Measurements from ENCODE around the gene SIAH2.
"Not testable (repeated sequence)": the region's sequence is repeated elsewhere in the genome, so short reads cannot be mapped to it uniquely, and the experiment has no call there.

SIAH2 gene, protein sequence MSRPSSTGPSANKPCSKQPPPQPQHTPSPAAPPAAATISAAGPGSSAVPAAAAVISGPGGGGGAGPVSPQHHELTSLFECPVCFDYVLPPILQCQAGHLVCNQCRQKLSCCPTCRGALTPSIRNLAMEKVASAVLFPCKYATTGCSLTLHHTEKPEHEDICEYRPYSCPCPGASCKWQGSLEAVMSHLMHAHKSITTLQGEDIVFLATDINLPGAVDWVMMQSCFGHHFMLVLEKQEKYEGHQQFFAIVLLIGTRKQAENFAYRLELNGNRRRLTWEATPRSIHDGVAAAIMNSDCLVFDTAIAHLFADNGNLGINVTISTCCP

GRCh38 chr3:150763122-150763840 is at the start of gene SIAH2:
Gene SIAH2 (minus strand): TSS chr3:150763169. CDS start chr3:150762849, 320 bp downstream.
- DNase-seq (ENCODE audit: low spot score) (peak; percentile 87), FAIRE-seq (no peak)

DNA sequence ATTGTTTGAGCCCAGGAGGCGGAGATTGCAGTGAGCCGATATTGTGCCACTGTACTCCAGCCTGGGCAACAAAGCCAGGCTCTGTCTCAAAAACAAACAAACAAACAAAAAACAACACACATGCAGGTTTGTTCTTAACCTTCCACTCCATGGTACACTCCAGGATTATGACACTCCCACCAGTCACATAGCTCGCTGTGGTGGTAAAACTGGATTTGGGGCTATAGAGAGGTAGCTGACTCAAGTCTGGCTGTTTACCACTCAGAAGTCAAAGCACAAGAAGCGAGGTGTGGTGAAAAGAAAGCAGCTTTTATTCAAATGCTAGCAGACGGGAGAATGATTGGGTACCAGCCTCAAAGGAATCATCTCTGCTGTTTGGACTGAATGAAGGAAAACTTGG is 49.0 kb upstream of the SIAH2 start:
- DNase-seq (ENCODE audit: low spot score) (no peak), FAIRE-seq (no peak)

GRCh38 chr3:150810641-150811040 is 47.7 kb upstream of the SIAH2 start:
- DNase-seq (ENCODE audit: low spot score) (no peak), FAIRE-seq (no peak)

- FAIRE-seq (no peak), DNase-seq (ENCODE audit: low spot score) (no peak)
These were observed 43.3 kb upstream of the SIAH2 start for GRCh38 chr3:150806185-150806835.

DNA sequence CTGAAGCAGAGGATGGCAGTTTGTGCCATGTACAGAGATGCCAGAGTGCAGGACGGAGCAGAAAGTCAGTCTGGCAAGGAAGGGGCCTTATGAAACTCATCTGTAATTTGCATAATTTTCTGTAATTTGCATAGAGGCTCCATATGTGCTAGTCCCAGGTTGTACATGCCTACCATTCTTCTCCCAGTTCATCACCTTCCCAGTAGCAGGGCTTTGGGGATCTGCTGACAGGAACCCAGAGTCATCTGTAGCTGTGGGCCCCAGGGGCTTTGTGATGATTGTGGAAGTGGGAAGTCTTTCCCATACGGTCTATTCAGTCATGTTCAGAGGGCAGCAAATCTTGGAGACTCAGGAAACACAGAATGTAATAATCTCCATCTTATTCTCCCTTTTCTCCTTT is 42.4 kb upstream of the SIAH2 start:
- DNase-seq (ENCODE audit: low spot score) (no peak), FAIRE-seq (no peak)

GRCh38 chr3:150803440-150803985 is 40.5 kb upstream of the SIAH2 start:
- FAIRE-seq (no peak), DNase-seq (ENCODE audit: low spot score) (no peak)

DNA sequence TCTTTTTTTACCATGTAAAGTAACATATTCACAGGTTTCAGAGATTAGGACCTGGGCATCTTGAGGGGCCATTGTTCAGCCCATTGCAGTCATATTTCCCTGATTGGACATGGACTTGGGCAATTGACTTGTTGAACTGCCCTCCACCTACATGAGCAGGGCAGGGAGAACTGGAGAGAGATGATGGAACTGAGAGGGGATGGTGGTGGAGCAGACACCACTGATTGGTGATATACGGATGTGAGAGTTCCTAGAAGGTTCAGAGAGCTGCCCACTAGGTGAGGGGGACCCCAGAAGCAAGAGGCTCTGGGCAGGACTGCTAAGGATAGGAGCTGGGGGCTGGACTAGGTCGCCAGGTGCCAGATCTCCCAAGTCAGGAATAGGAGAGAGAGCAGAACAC is 37.8 kb upstream of the SIAH2 start:
- no peak for FAIRE-seq

GRCh38 chr3:150798122-150798618 is 35.2 kb upstream of the SIAH2 start:
- DNase-seq (ENCODE audit: low spot score), result no peak
- no peak for FAIRE-seq

More for the DNA sequence above, 37.8 kb upstream of the SIAH2 start:
- no peak for DNase-seq (ENCODE audit: low spot score)

DNA sequence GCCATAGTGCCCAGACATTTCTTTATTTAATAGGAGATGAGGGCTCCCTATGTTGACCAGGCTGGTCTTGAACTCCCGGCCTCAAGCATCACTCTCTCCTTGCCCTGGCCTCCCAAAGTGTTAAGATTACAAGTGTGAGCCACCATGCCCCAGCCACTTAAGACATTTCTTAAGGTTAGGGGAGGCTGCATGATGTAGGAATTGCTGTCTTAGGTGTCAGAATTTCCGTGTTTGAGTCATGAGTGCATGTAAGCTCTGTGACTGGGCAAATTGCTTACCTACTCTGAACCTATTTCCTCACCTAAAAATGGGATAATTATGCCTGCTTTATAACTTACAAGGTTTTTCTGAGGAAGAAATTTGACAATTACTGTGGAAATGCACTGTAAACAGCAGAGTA is 34.2 kb upstream of the SIAH2 start:
- DNase-seq (ENCODE audit: low spot score), result no peak
- FAIRE-seq, result no peak

GRCh38 chr3:150796527-150796926 is 33.6 kb upstream of the SIAH2 start:
- not testable (repeated sequence) for FAIRE-seq; DNase-seq (ENCODE audit: low spot score)

- DNase-seq (ENCODE audit: low spot score) (no peak), FAIRE-seq (no peak)
These were observed 30.7 kb upstream of the SIAH2 start for GRCh38 chr3:150793641-150794040.

- no peak for FAIRE-seq
- no peak for DNase-seq (ENCODE audit: low spot score)
These were observed 27.7 kb upstream of the SIAH2 start for GRCh38 chr3:150790629-150791028.

DNA sequence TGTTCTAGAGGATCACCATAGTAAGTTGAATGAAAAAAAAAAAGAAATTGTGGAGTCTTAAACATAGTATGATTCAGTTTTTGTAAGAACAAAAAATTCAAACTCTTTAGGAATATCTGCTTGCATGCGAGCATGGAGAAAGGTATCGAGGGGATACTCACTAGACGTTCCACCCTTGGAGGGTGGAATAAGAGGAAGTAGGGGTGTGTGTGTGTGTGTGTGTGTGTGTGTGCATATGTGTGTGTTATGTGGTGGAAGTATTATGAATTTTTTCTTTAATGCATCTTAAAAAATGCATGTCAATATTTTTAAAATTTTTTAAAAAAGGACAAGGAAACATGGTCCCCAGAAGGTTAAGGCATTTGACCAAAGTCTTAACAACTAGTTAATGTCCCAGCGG is 26.5 kb upstream of the SIAH2 start:
- DNase-seq (ENCODE audit: low spot score) (no peak), FAIRE-seq (no peak)

DNA sequence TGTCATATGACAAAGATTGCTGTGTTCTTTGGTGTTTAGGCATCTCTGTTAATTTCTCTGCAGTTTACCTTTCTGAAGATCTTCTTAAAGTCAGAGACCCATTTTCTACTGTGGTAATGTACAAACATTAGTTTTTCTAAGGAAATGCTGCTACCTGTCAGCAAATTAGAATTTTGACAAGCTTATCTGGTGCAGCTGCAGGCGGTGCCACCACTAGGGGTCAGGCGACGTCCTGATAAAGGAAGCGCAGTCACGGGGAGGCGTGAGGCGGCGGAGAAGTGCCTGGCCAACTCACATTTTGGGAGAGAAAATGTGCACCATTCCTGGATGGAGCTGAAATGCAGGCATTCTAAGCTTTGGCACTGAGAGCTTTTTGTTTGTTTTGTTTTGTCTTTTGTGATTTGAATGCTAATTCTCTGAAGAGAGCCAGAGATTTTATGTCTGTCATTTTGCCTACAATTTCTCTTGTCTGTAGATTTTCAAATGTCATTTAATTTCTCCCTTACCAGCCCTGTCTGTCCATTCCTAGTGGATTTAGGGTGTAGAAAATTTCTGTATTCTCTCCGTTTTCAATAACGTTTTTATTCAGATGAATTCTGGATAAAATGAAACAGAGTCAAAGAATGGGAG is 24.9 kb upstream of the SIAH2 start:
- no peak for FAIRE-seq

DNA sequence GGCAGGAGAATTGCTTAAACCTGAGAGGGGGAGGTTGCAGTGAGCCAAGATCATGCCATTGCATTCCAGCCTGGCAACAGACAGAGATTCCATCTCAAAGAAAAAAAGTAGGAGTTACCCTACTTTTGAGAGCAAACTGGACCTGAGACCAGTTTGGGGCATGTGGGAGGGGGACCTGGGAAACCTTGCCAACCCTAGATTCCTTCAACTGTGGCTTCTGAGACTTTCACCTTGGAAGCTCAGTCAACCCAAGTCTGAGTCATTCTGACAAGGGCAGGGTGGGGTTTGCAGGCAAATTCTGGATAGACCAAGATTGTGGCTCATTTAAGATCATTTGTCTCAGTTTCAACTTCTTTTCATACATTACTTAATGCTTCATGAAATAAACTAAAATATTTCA is 23.8 kb upstream of the SIAH2 start:
- FAIRE-seq (no peak), DNase-seq (ENCODE audit: low spot score) (no peak)

More for the DNA sequence above, 24.9 kb upstream of the SIAH2 start:
- peak; percentile 26 for DNase-seq (ENCODE audit: low spot score)

DNA sequence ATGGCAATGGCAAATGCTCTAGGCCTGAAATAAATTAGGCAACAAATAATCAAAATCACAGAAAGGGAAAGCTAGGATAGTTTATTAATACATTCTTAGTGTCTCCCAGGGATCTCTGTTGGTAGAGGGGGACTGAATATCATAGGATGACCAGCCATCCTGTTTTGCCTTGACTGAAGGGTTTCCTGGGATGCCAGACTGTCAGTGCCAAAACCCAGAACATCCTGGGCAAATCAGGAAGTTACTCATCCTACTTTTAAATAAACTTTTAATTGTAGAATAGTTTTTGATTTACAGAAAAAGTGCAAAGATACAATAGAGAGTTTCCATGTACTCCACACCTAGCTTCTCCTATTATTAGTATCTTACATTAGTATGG is 21.8 kb upstream of the SIAH2 start:
- no peak for DNase-seq (ENCODE audit: low spot score)
- no peak for FAIRE-seq

- DNase-seq (ENCODE audit: low spot score), result no peak
- no peak for FAIRE-seq
These were observed 21.2 kb upstream of the SIAH2 start for GRCh38 chr3:150783920-150784746.

DNA sequence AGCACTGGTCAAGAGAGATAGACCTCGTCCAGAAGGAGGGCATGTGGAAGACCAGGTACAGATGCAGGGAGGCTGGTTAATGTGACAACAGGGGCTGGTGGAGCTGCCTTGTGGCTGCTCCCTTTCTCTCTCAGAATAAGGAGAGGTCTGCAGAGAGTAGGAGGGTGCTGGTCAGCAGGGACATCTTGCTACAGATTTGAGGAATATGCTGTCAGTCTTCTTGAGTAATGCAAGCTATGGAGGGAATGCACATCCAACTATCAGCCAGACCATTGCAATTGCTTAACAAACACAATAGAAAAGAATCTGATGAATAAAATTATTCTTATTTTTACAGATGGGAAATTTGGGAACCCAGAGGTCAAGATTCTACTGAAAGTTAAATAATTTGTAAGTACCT is 20.3 kb upstream of the SIAH2 start:
- FAIRE-seq (no peak), DNase-seq (ENCODE audit: low spot score) (no peak)

DNA sequence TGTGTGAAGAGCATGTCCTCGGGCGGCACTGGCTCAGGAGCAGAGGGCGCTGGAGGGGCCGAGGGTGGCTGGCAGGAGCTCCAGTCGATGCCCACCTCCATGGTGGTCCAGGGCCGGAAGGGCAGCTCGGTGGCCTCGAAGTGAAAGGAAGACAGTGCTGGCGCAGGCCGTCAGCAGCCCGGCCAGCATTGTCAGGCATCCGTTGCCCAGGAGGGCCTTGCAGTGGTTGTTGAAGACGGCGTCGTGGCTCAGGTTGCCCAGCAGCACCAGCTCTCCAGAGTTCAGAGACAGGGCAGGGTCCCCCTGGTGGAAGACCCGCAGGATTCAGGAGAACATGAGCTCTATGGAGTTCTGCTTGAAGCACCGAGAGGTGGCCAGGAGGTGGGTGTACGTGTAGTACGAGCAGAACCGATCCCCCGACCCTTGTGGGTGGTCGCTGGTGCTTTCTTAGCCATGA is 16.5 kb upstream of the SIAH2 start:
- DNase-seq (ENCODE audit: low spot score) (no peak), FAIRE-seq (no peak)

- no peak for FAIRE-seq
- DNase-seq (ENCODE audit: low spot score), result no peak
These were observed 15.9 kb upstream of the SIAH2 start for GRCh38 chr3:150778793-150779401.

Measured in RCC 7860 (cell line).